SK-N-SH treated with all-trans-retinoic acid at 6 μM for 48 hours (cell line): ENCODE results near the gene ATXN7.

Experiments used
- ATAC-seq: fragments of 200-7000 bp; cut with Tn5 transposase; 3 replicates; pipeline ENCODE4 v1.9.1; 2020; ENCODE audit warnings: mild to moderate bottlenecking, moderate library complexity
- ARNTL ChIP-seq: fragments of 450-650 bp; formaldehyde crosslinking; IDR thresholded peaks from 2 replicates; pipeline ENCODE4 v1.5.0; 2020; ENCODE audit warnings: low read depth, mild to moderate bottlenecking, moderate library complexity, borderline replicate concordance
- BACH2 ChIP-seq: fragments of 250-450 bp; sonication (Bioruptor Pico); IDR thresholded peaks from 2 replicates; pipeline ENCODE4 v1.9.0; 2021; ENCODE audit warnings: mild to moderate bottlenecking, borderline replicate concordance
- CSDC2 ChIP-seq: fragments of 250-450 bp; sonication (Bioruptor Pico); IDR thresholded peaks from 2 replicates; pipeline ENCODE4 v1.5.0; 2020; ENCODE audit warnings: mild to moderate bottlenecking, moderate library complexity
- ESRRG ChIP-seq: fragments of 250-450 bp; sonication (Bioruptor Pico); IDR thresholded peaks from 2 replicates; pipeline ENCODE4 v1.6.1; 2021; ENCODE audit warnings: mild to moderate bottlenecking
- GLIS3 ChIP-seq: fragments of 250-450 bp; sonication (Bioruptor Pico); IDR thresholded peaks from 2 replicates; pipeline ENCODE4 v1.5.0; 2020; ENCODE audit warnings: mild to moderate bottlenecking, moderate library complexity
- ISL1 ChIP-seq: fragments of 250-450 bp; sonication (Bioruptor Pico); IDR thresholded peaks from 2 replicates; pipeline ENCODE4 v2.1.2; 2022; ENCODE audit warnings: mild to moderate bottlenecking, moderate library complexity
- OSR1 ChIP-seq: fragments of 250-450 bp; sonication (Bioruptor Pico); IDR thresholded peaks from 2 replicates; pipeline ENCODE4 v1.8.0; 2022; ENCODE audit warnings: moderate library complexity, mild to moderate bottlenecking, inconsistent platforms
- PPARA ChIP-seq: fragments of 250-450 bp; sonication (Bioruptor Pico); IDR thresholded peaks from 2 replicates; pipeline ENCODE4 v1.5.0; 2020; ENCODE audit warnings: mild to moderate bottlenecking, borderline replicate concordance
- RARB ChIP-seq: fragments of 250-450 bp; sonication (Bioruptor Pico); IDR thresholded peaks from 2 replicates; pipeline ENCODE4 v1.8.0; 2021; ENCODE audit warnings: mild to moderate bottlenecking, moderate library complexity
- SNAI2 ChIP-seq: fragments of 250-450 bp; sonication (Bioruptor Pico); IDR thresholded peaks from 2 replicates; pipeline ENCODE4 v1.5.0; 2020; ENCODE audit warnings: mild to moderate bottlenecking, moderate library complexity
- TCF4 ChIP-seq: fragments of 250-450 bp; sonication (Bioruptor Pico); IDR thresholded peaks from 2 replicates; pipeline ENCODE4 v1.8.0; 2021; ENCODE audit warnings: mild to moderate bottlenecking, moderate library complexity, borderline replicate concordance
- TOX ChIP-seq: fragments of 250-450 bp; sonication (Bioruptor Pico); IDR thresholded peaks from 2 replicates; pipeline ENCODE4 v1.8.0; 2021; ENCODE audit warnings: mild to moderate bottlenecking, moderate library complexity, borderline replicate concordance
- ZC3H10 ChIP-seq: fragments of 250-450 bp; sonication (Bioruptor Pico); IDR thresholded peaks from 2 replicates; pipeline ENCODE4 v1.5.1; 2021; ENCODE audit warnings: mild to moderate bottlenecking, moderate library complexity
- ZFP3 ChIP-seq: fragments of 250-450 bp; sonication (Bioruptor Pico); IDR thresholded peaks from 2 replicates; pipeline ENCODE4 v1.5.0; 2020; ENCODE audit warnings: mild to moderate bottlenecking, moderate library complexity
- ZFP30 ChIP-seq: fragments of 450-650 bp; formaldehyde crosslinking; IDR thresholded peaks from 2 replicates; pipeline ENCODE4 v1.5.0; 2022; ENCODE audit warnings: mild to moderate bottlenecking, moderate library complexity
- ZNF565 ChIP-seq: fragments of 450-650 bp; formaldehyde crosslinking; conservative IDR thresholded peaks from 2 replicates; pipeline ENCODE4 v1.5.0; 2020; ENCODE audit warnings: low read depth, mild to moderate bottlenecking, moderate library complexity
- ZNF70 ChIP-seq: fragments of 450-650 bp; formaldehyde crosslinking; IDR thresholded peaks from 2 replicates; pipeline ENCODE4 v1.5.0; 2020; ENCODE audit warnings: mild to moderate bottlenecking, moderate library complexity
- ZNF8 ChIP-seq: fragments of 450-650 bp; formaldehyde crosslinking; IDR thresholded peaks from 2 replicates; pipeline ENCODE4 v1.5.0; 2020; ENCODE audit warnings: mild to moderate bottlenecking, moderate library complexity
- TF ChIP-seq, protein P1 (sequence below): fragments of 250-450 bp; sonication (Bioruptor Pico); IDR thresholded peaks from 2 replicates; pipeline ENCODE4 v1.5.1; 2021; ENCODE audit warnings: mild to moderate bottlenecking, moderate library complexity
- TF ChIP-seq, protein P2 (sequence below): fragments of 250-450 bp; sonication (Bioruptor Pico); IDR thresholded peaks from 2 replicates; pipeline ENCODE4 v1.8.0; 2021; ENCODE audit warnings: low read depth, mild to moderate bottlenecking, moderate library complexity, borderline replicate concordance
- TF ChIP-seq, protein P3 (sequence below): fragments of 250-450 bp; sonication (Bioruptor Pico); IDR thresholded peaks from 2 replicates; pipeline ENCODE4 v1.5.1; 2020; ENCODE audit warnings: low read depth, mild to moderate bottlenecking, moderate library complexity
- TF ChIP-seq, protein P4 (sequence below): fragments of 250-450 bp; sonication (Bioruptor Pico); IDR thresholded peaks from 2 replicates; pipeline ENCODE4 v1.8.0; 2020; ENCODE audit warnings: mild to moderate bottlenecking, moderate library complexity, borderline replicate concordance
- TF ChIP-seq, protein P5 (sequence below): fragments of 250-450 bp; sonication (Bioruptor Pico); IDR thresholded peaks from 2 replicates; pipeline ENCODE4 v1.5.0; 2020; ENCODE audit warnings: mild to moderate bottlenecking, moderate library complexity

ATXN7 gene

DNA sequence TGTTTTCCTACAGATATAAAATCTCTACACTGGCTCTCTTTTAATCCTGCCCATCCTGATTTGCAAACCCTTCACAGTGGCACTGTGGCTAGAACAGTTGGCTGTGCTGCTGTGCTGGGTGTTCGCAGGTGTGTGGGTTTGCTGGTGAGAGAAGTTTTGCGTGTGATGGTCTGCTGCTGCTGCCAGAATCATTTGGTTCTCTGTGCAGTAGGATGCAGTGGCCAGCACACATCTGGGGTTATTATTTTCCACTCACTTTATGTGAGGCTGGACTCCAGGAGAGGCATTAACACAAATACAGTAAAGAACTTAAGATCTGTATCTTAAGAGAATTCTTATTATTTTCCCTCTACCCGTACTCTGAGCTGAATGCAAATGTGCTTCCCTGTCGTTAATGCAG is 175.7 kb downstream of the ATXN7 start:
- TF ChIP-seq PPARA (CRISPR knock-in tag) (no peak), SNAI2 (CRISPR knock-in tag) (no peak), OSR1 (CRISPR knock-in tag) (no peak), ZC3H10 (CRISPR knock-in tag) (no peak), ARNTL (no peak), TCF4 (CRISPR knock-in tag) (no peak), CSDC2 (CRISPR knock-in tag) (no peak), ZNF8 (CRISPR knock-in tag) (no peak), BACH2 (no peak), TOX (CRISPR knock-in tag) (no peak), GLIS3 (no peak), ZFP3 (CRISPR knock-in tag) (no peak), RARB (CRISPR knock-in tag) (no peak), ZFP30 (no peak)
- TF ChIP-seq, protein P1, sequence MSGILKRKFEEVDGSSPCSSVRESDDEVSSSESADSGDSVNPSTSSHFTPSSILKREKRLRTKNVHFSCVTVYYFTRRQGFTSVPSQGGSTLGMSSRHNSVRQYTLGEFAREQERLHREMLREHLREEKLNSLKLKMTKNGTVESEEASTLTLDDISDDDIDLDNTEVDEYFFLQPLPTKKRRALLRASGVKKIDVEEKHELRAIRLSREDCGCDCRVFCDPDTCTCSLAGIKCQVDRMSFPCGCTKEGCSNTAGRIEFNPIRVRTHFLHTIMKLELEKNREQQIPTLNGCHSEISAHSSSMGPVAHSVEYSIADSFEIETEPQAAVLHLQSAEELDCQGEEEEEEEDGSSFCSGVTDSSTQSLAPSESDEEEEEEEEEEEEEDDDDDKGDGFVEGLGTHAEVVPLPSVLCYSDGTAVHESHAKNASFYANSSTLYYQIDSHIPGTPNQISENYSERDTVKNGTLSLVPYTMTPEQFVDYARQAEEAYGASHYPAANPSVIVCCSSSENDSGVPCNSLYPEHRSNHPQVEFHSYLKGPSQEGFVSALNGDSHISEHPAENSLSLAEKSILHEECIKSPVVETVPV, result no peak
- TF ChIP-seq, protein P2, sequence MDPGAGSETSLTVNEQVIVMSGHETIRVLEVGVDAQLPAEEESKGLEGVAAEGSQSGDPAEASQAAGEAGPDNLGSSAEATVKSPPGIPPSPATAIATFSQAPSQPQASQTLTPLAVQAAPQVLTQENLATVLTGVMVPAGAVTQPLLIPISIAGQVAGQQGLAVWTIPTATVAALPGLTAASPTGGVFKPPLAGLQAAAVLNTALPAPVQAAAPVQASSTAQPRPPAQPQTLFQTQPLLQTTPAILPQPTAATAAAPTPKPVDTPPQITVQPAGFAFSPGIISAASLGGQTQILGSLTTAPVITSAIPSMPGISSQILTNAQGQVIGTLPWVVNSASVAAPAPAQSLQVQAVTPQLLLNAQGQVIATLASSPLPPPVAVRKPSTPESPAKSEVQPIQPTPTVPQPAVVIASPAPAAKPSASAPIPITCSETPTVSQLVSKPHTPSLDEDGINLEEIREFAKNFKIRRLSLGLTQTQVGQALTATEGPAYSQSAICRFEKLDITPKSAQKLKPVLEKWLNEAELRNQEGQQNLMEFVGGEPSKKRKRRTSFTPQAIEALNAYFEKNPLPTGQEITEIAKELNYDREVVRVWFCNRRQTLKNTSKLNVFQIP (CRISPR knock-in tag), result no peak
- ATAC-seq, result no peak

DNA sequence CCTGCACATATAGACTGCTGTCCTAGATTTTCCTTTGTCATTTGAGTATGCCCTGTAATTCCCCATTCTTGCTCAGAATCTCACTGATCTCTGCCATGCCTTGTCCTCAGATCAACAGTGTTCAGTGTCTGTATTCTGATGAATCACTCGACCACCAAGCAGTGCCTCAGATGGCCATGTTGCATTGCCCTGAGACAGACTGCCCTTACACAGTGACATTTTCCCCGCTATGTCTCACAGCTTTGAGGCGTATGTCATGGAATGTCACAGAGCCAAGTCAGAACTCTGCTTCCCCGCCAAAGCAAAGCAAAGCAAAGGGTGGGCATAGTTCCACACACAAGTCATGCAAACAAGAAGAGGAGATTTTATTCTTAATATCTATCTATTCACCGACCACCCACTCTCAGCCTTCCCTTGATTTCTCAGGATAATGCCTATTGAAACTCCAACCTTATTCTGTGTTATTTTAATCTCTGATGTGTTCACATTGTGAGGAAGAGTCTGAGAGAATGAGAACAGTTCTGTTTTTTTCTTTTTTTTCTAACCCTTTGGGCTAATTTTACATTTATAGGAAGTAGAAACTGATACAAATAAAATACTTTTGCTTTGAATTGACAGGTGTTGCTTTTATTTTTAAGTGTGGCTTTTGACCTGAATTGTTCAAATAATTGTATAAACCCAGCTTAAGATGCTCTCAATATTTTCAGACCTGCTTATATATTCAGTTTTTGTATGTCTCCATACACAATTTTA is 176.5 kb downstream of the ATXN7 start:
- 0 out of 3 replicates have a peak, but pooled peaks have one; percentile 25 for ATAC-seq
- TF ChIP-seq ISL1 (CRISPR knock-in tag), result no peak
- TF ChIP-seq TOX (CRISPR knock-in tag), result no peak
- TF ChIP-seq, protein P1, result no peak
- TF ChIP-seq ESRRG (CRISPR knock-in tag), result no peak
- TF ChIP-seq ZNF8 (CRISPR knock-in tag), result no peak
- TF ChIP-seq OSR1 (CRISPR knock-in tag), result no peak
- TF ChIP-seq ZNF70 (CRISPR knock-in tag), result no peak
- TF ChIP-seq ZFP3 (CRISPR knock-in tag), result no peak
- no peak for TF ChIP-seq PPARA (CRISPR knock-in tag)
- no peak for TF ChIP-seq ARNTL
- no peak for TF ChIP-seq ZFP30
- TF ChIP-seq GLIS3, result no peak
- TF ChIP-seq, protein P3, sequence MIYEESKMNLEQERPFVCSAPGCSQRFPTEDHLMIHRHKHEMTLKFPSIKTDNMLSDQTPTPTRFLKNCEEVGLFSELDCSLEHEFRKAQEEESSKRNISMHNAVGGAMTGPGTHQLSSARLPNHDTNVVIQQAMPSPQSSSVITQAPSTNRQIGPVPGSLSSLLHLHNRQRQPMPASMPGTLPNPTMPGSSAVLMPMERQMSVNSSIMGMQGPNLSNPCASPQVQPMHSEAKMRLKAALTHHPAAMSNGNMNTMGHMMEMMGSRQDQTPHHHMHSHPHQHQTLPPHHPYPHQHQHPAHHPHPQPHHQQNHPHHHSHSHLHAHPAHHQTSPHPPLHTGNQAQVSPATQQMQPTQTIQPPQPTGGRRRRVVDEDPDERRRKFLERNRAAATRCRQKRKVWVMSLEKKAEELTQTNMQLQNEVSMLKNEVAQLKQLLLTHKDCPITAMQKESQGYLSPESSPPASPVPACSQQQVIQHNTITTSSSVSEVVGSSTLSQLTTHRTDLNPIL (CRISPR knock-in tag), result no peak
- no peak for TF ChIP-seq TCF4 (CRISPR knock-in tag)
- TF ChIP-seq ZNF565, result no peak
- TF ChIP-seq, protein P4, sequence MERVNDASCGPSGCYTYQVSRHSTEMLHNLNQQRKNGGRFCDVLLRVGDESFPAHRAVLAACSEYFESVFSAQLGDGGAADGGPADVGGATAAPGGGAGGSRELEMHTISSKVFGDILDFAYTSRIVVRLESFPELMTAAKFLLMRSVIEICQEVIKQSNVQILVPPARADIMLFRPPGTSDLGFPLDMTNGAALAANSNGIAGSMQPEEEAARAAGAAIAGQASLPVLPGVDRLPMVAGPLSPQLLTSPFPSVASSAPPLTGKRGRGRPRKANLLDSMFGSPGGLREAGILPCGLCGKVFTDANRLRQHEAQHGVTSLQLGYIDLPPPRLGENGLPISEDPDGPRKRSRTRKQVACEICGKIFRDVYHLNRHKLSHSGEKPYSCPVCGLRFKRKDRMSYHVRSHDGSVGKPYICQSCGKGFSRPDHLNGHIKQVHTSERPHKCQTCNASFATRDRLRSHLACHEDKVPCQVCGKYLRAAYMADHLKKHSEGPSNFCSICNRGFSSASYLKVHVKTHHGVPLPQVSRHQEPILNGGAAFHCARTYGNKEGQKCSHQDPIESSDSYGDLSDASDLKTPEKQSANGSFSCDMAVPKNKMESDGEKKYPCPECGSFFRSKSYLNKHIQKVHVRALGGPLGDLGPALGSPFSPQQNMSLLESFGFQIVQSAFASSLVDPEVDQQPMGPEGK (CRISPR knock-in tag), result no peak
- TF ChIP-seq CSDC2 (CRISPR knock-in tag), result no peak
- TF ChIP-seq RARB (CRISPR knock-in tag), result no peak
- no peak for TF ChIP-seq SNAI2 (CRISPR knock-in tag)

DNA sequence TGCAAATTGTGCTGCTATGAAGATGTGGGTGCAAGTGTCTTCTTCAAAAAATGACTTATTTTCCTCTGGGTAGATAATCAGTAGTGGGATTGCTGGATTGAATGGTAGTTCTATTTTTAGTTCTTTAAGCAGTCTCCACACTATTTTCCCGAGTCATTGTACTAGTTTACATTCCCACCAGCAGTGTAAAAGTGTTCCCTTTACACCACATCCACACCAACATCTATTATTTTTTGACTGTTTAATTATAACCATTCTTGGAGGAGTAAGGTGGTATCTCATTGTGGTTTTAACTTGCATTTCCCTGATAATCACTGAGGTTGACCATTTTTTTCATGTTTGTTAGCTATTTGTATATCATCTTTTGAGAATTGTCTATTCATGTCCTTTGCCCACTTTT is 179.3 kb downstream of the ATXN7 start:
- ATAC-seq, result no peak
- no peak for TF ChIP-seq PPARA (CRISPR knock-in tag)
- TF ChIP-seq ZC3H10 (CRISPR knock-in tag), result no peak
- TF ChIP-seq ARNTL, result no peak
- no peak for TF ChIP-seq GLIS3
- TF ChIP-seq ISL1 (CRISPR knock-in tag), result no peak
- TF ChIP-seq BACH2, result no peak
- no peak for TF ChIP-seq ZNF8 (CRISPR knock-in tag)
- no peak for TF ChIP-seq OSR1 (CRISPR knock-in tag)
- no peak for TF ChIP-seq ZFP3 (CRISPR knock-in tag)
- TF ChIP-seq, protein P4 (CRISPR knock-in tag), result no peak
- TF ChIP-seq RARB (CRISPR knock-in tag), result no peak
- TF ChIP-seq, protein P5, sequence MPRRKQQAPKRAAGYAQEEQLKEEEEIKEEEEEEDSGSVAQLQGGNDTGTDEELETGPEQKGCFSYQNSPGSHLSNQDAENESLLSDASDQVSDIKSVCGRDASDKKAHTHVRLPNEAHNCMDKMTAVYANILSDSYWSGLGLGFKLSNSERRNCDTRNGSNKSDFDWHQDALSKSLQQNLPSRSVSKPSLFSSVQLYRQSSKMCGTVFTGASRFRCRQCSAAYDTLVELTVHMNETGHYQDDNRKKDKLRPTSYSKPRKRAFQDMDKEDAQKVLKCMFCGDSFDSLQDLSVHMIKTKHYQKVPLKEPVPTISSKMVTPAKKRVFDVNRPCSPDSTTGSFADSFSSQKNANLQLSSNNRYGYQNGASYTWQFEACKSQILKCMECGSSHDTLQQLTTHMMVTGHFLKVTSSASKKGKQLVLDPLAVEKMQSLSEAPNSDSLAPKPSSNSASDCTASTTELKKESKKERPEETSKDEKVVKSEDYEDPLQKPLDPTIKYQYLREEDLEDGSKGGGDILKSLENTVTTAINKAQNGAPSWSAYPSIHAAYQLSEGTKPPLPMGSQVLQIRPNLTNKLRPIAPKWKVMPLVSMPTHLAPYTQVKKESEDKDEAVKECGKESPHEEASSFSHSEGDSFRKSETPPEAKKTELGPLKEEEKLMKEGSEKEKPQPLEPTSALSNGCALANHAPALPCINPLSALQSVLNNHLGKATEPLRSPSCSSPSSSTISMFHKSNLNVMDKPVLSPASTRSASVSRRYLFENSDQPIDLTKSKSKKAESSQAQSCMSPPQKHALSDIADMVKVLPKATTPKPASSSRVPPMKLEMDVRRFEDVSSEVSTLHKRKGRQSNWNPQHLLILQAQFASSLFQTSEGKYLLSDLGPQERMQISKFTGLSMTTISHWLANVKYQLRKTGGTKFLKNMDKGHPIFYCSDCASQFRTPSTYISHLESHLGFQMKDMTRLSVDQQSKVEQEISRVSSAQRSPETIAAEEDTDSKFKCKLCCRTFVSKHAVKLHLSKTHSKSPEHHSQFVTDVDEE (CRISPR knock-in tag), result no peak
- TF ChIP-seq CSDC2 (CRISPR knock-in tag), result no peak
- TF ChIP-seq ESRRG (CRISPR knock-in tag), result no peak
